Activated CD4-positive, alpha-beta T cell treated with anti-CD3 and anti-CD28 coated beads for 48 hours (primary cell): ENCODE results near the gene TMEM62.
A peak's percentile ranks its signal among the peaks of the same experiment; 100 is the strongest.
"Not testable (repeated sequence)": the region's sequence is repeated elsewhere in the genome, so short reads cannot be mapped to it uniquely, and the experiment has no call there.

Source experiments
- DNase-seq: peaks from one replicate; pipeline ENCODE4 v3.0.0-alpha.2; 2020

The TMEM62 gene

DNA sequence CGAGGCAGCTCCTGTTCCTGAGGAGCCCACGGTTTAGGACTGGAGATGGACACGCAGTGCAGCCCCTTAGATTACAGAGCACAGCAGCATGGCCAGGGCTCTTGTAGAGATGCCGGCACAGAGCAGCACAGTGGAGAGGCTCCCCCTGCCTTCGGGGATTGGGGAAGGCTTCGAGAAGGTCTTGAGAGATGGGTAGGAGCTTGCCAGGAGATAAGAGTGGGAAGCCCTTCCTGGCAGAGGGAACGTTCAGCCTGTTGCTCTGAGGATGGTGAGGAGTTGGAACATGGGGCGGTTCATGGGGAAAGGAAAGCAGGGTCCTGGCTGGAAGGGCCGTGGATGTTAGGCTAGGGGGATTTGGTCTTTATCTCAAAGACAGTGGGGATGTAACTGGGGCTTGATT lies 77.4 kb downstream of the TMEM62 start:
- DNase-seq: no peak

GRCh38 chr15:43211224-43211735 lies 77.9 kb downstream of the TMEM62 start:
- no peak for DNase-seq

GRCh38 chr15:43212299-43212698 lies 78.9 kb downstream of the TMEM62 start:
- no peak for DNase-seq

DNA sequence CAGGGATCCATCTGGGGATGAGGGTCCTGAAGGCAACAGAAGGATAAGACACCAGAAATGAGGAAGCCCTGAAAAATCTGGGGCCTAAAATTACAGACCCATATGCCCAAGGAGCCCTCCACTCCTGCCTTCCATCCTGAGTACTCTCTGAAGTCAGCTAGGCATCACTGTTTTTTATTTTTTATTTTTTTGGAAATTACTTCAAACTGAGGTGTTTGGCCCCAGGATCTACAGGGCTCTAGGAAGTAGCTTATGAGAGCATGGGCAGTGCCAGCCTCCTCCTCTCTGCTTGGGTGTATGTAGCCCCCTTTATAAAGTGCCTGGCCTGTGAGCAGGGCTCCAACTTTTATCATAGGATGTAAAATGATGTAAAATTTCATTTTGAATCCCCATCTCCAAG lies 79.6 kb downstream of the TMEM62 start:
- no peak for DNase-seq

- DNase-seq: no peak
These were observed 80.1 kb downstream of the TMEM62 start for GRCh38 chr15:43213466-43213865.

DNA sequence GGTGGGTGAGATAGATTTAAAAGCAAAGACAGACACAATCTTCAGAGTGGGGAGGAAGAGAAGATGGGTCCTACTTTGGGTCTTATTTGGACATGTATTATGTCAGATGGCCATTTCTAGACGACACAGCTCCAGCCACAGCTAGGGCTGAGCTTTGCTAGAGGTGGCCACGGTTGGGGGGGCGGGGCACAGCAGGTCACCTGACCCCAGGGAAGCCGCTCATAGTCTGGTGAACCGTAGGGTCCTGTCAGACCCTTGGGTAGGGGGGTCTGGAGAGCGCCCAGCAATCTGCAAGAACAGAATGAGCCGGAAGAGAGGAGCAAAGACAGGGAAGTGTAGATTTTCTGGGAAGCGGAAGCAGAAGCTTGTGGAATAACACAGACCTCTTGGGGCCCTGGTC lies 80.8 kb downstream of the TMEM62 start:
- DNase-seq: no peak

- DNase-seq: no peak
These were observed 81.4 kb downstream of the TMEM62 start for GRCh38 chr15:43214592-43215295.

- DNase-seq: no peak
These were observed 82.6 kb downstream of the TMEM62 start for GRCh38 chr15:43215961-43216360.

DNA sequence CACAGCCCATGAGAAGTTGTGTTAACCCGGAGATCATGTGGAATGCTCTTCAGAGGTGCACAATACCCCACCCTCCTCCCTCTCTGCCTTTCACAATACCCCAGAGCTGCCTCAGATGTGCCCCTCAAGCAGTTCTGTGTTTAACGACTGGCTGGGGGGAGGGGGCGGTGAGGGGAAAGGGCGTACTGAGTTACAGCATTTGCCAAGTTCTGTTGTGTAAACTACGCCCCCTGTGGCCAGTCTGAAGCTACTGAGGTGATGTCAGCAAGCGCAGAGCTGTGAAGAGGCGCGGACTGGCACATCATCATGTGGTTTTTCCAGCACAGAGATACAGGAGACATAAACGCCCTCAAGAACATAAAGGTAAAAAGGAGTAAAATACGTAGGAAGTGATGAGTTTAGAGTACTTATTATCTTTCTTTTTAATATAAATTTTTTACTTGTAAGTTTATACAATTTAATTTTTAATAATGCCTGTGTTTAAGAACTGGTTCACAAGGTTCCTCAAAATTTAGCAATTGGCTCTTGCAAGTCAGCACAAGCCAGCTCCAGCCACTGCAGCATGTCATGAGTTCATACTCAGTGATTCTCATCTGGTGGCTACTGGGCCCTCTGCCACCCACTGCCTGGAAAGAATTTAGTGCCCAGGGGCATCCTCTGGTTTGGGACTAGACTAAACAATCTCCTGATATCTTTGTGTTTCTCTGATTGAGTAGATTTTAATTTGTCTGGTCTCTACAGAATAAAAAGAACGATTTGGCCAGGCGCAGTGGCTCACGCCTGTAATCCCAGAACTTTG lies 85.7 kb downstream of the TMEM62 start:
- DNase-seq: peak; percentile 30

DNA sequence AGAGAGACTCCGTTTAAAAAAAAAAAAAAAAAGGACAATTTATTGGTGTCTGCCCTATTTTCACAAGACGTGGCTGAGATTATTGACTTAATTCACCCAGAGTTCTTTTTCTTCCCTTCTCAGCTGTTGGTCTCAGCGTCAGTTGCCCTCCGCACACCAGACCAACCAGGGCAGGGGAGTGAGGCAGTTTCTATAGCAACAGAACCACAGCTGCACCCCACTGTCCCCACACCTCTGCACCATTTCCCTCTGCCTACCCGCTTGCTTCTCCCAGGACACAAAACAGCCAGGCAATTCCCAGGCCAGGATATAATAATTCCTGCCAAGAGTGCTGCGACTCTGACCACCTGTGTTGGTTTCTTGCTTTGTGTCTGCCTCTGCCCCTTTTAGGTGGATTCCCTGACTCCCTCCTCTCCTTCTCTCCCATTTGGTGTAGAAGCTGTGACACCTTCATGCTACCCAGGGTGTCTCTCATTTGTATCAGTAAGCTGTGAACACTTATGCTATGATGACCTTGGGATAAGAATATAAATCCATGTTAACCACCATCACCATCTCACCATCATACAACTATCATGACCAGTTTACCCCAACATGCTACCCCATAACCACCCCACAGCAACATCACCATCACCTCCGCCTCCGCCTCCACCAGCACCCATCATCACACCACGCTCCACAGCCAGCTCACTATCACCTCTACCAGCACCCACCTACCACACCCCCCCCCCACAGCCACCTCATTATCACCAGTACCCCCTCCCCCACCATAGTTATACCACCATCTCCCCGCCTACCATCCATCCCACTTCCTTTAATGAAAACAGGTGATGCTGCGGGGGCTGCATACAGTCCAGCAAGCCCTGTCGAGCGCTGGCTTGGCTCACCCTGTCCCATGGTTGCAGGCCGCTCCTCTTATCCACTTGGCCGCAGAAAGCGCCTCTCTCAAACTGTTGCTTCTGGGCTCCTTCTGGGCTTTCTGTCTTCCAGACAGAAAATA lies 86.8 kb downstream of the TMEM62 start:
- no peak for DNase-seq

DNA sequence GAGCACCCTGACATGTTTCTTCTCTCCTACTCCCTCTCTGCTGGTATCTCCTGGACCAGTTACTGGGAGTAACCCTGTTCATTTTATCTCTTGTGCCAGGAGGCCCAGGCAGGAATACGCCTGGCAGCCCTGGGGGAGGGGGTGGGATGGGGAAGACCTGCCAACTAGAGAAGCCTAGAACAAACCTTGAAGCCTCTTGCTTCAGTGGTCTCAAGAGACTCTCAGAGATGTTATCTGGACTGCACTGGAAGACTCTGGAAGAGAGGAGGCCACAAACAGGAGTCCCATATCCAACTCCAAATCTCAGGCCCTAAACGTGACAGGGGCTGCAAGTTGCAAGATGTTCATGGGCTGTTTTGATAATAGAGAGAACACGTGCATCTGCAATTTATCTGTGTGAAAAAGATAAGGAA lies 87.6 kb downstream of the TMEM62 start, which contains the start of gene EPB42:
Gene EPB42 (minus strand): TSS at position 28 of the 413 bp plus-strand sequence. CDS start 193 bp downstream, outside the sequence.
- no peak for DNase-seq

GRCh38 chr15:43221422-43221821 lies 88.0 kb downstream of the TMEM62 start:
- no peak for DNase-seq

GRCh38 chr15:43225201-43225949 lies 92.0 kb downstream of the TMEM62 start:
- DNase-seq: peak; percentile 57

- not testable (repeated sequence) for DNase-seq
These were observed 92.5 kb downstream of the TMEM62 start for GRCh38 chr15:43225950-43226255.

DNA sequence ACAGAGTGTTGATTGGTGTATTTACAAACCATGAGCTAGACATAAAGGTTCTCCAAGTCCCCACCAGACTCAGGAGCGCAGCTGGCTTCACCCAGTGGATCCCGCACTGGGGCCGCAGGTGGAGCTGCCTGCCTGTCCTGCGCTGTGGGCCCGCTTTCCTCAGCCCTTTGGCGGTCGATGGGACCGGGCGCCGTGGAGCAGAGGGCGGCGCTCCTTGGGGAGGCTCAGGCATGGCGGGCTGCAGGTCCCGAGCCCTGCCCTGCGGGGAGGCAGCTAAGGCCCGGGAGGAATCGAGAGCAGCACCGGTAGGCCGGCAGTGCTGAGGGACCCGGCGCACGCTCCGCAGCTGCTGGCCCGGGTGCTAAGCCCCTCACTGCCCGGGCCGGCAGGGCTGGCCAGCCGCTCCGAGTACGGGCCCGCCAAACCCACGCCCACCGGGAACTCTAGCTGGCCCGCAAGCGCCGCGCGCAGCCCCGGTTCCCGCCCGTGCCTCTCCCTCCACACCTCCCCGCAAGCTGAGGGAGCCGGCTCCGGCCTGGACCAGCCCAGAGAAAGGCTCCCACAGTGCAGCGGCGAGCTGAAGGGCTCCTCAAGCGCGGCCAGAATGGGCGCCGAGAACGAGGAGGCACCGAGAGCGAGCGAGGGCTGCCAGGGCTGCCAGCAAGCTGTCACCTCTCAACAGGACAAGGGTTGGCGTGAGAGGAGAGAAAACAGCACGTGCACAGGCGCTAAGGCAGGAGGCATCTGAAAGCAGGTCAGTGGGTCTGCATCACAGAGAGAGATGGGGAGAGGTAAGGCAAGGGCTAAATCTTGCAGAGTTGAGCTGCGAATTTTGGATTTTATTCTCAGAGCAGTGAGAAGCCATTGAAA lies 93.3 kb downstream of the TMEM62 start:
- no peak for DNase-seq

- DNase-seq: no peak
These were observed 96.6 kb downstream of the TMEM62 start for GRCh38 chr15:43229977-43230376.

DNA sequence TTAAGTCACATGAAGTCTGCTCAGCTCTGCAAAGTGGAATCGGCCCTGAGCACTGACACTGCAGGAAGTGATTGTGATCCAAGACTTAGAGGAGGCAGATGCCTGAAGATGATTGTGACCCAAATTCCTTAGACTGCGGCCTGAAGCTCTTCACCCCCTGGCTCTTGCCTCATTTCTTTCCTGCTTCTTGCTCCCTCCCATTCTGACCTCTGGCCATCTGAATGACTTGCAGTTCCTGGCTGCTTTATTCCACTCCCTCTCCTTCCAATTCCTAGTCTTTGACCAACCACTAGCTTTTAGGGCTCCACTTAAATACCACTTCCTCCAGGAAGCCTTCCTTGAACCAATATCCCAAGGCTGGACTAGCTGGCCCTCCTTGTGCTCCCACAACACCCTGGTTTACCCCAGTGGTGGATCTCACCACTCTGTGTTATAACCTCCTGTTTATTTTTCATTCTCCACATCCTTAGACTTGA lies 97.3 kb downstream of the TMEM62 start:
- no peak for DNase-seq

GRCh38 chr15:43232289-43232874 lies 99.0 kb downstream of the TMEM62 start:
- no peak for DNase-seq
